Panc1 (cell line): ENCODE results near the gene DFFB.

Source experiments
- CTCF ChIP-seq: fragments of 450-650 bp; IDR thresholded peaks from 2 replicates; pipeline ENCODE4 v1.5.1; 2017; ENCODE audit warnings: mild to moderate bottlenecking
- POLR2AphosphoS5 ChIP-seq: IDR thresholded peaks from 2 replicates; pipeline ENCODE4 v1.6.1; 2012; ENCODE audit warnings: mild to moderate bottlenecking, low read depth, low read length, moderate library complexity
- SIN3A ChIP-seq: IDR thresholded peaks from 2 replicates; pipeline ENCODE4 v1.6.1; 2012; ENCODE audit warnings: low read depth, mild to moderate bottlenecking, low read length, moderate library complexity, borderline replicate concordance; ENCODE audit not compliant: insufficient read depth

GRCh38 chr1:3836421-3836820 lies 20.9 kb upstream of the DFFB start:
- TF ChIP-seq POLR2AphosphoS5 (no peak), CTCF (no peak), SIN3A (no peak)
